Measurements from ENCODE around the gene TIMP2.

TIMP2 gene

GRCh38 chr17:78898075-78898836 is 26.9 kb downstream of the TIMP2 start:
- H3K4me3 ChIP-seq (ENCODE audit: low read depth, low read length): no peak overlapping the region
- DNase-seq (ENCODE audit: low read depth): no peak
- TF ChIP-seq CTCF (IDR thresholded peaks at IDR 0.05; ENCODE audit: insufficient read depth, low read depth, low read length, missing control alignments): no peak

GRCh38 chr17:78897664-78898047 is 27.5 kb downstream of the TIMP2 start:
- no peak overlapping the region for H3K4me3 ChIP-seq (ENCODE audit: low read depth, low read length)
- no peak for TF ChIP-seq CTCF (IDR thresholded peaks at IDR 0.05; ENCODE audit: insufficient read depth, low read depth, low read length, missing control alignments)
- no peak for DNase-seq (ENCODE audit: low read depth)

GRCh38 chr17:78896834-78897663 is 28.1 kb downstream of the TIMP2 start:
- no peak for DNase-seq (ENCODE audit: low read depth)
- H3K4me3 ChIP-seq (ENCODE audit: low read depth, low read length): no peak overlapping the region
- no peak for TF ChIP-seq CTCF (IDR thresholded peaks at IDR 0.05; ENCODE audit: insufficient read depth, low read depth, low read length, missing control alignments)

DNA sequence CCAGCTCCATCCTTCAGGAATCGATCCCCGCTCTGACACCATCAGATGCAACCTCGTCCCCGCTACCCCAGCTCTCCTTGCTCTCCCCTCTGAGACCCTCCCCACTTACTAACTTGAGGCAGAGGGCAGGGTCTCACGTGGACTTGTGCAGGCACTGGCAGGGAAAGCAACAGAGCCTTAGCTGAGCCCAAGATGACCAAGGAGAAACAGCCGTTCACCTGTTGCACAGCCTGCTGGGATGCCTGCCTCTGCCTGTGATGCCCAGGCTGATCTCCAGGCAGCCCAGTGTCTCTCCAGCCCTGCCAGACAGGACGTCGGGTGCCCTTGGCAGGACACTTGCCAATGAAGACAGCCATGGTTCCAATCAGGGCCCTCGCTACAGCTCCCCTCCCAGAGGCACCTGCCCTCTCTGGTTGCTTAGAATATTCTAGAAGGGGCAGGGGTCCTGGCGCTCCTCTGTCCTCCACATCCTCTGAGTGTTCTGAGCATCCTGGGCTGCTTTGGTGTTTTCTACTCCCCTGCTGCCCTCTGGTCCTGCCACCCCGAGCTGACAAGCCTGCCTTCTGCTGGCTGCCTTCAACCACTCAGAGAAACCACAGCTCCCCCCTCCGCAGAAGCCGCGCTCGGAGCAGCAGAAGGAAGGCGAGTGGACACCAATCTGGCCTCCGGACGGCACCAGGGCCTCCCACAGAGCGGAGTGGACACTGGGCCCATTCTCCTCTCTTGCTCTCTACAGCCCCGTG is 28.9 kb downstream of the TIMP2 start:
- no peak overlapping the region for H3K4me3 ChIP-seq (ENCODE audit: low read depth, low read length)
- TF ChIP-seq CTCF (IDR thresholded peaks at IDR 0.05; ENCODE audit: insufficient read depth, low read depth, low read length, missing control alignments): no peak
- no peak for DNase-seq (ENCODE audit: low read depth)

GRCh38 chr17:78895322-78895721 is 29.9 kb downstream of the TIMP2 start:
- no peak overlapping the region for H3K4me3 ChIP-seq (ENCODE audit: low read depth, low read length)
- TF ChIP-seq CTCF (IDR thresholded peaks at IDR 0.05; ENCODE audit: insufficient read depth, low read depth, low read length, missing control alignments): no peak
- no peak for DNase-seq (ENCODE audit: low read depth)

GRCh38 chr17:78893684-78894083 is 31.5 kb downstream of the TIMP2 start:
- no peak for DNase-seq (ENCODE audit: low read depth)
- TF ChIP-seq CTCF (IDR thresholded peaks at IDR 0.05; ENCODE audit: insufficient read depth, low read depth, low read length, missing control alignments): no peak
- H3K4me3 ChIP-seq (ENCODE audit: low read depth, low read length): no peak overlapping the region
